22Rv1 (cell line): Measurements from ENCODE around the gene CEP63.

Source experiments
- CTCF ChIP-seq: fragments of 450-650 bp; IDR thresholded peaks from 2 replicates; pipeline ENCODE4 v1.5.1; 2017; ENCODE audit warnings: mild to moderate bottlenecking
- ZFX ChIP-seq: fragments of 450-650 bp; IDR thresholded peaks from 2 replicates; pipeline ENCODE4 v1.6.1; 2017; ENCODE audit warnings: antibody characterized with exemption, borderline replicate concordance

GRCh38 chr3:134542287-134542958 lies 56.6 kb downstream of the CEP63 start:
- TF ChIP-seq CTCF (no peak), ZFX (no peak)
